AG04449 (cell line): Measurements from ENCODE around the gene PBLD.
A peak's percentile ranks its signal among the peaks of the same experiment; 100 is the strongest.
"Not testable (repeated sequence)": the region's sequence is repeated elsewhere in the genome, so short reads cannot be mapped to it uniquely, and the experiment has no call there.

ENCODE experiments used
- CTCF ChIA-PET: fragments of 350-600 bp; formaldehyde crosslinking; extraction: SDS; loops from one replicate; lab custom pipeline; 2021; ENCODE audit warnings: antibody characterized with exemption; lab: Yijun Ruan, JAX
- POLR2A ChIA-PET: fragments of 400-600, 350-600 bp; formaldehyde crosslinking; extraction: SDS; loops from one replicate; lab custom pipeline; 2020; ENCODE audit warnings: antibody characterized with exemption, inconsistent platforms; lab: Yijun Ruan, JAX
- DNase-seq: peaks from one replicate; pipeline ENCODE4 v3.0.0-alpha.2; 2010; ENCODE audit warnings: low read depth, low spot score
- H3K4me3 ChIP-seq: 2 replicates; pipeline ENCODE4 v1.5.1; 2011; ENCODE audit warnings: low read depth, mild to moderate bottlenecking, control low read depth, low read length
- CTCF ChIP-seq: IDR thresholded peaks from one replicate; pipeline ENCODE4 v1.5.1; 2011; ENCODE audit warnings: mild to moderate bottlenecking, moderate library complexity, low read length, control low read depth, inconsistent platforms; ENCODE audit not compliant: insufficient read depth; ENCODE audit errors: missing control alignments

PBLD gene

GRCh38 chr10:68296843-68297663 is 35.7 kb downstream of the PBLD start:
- peak; percentile 5 for DNase-seq
- ChIA-PET POLR2A (no interaction called here), CTCF (interaction anchor here (1.1 kb wide), 1 partner anchor 8 kb away, joined by 3 read pairs; no protein-coding TSS in a partner anchor)
- TF ChIP-seq CTCF: no peak
- no peak overlapping the region for H3K4me3 ChIP-seq

DNA sequence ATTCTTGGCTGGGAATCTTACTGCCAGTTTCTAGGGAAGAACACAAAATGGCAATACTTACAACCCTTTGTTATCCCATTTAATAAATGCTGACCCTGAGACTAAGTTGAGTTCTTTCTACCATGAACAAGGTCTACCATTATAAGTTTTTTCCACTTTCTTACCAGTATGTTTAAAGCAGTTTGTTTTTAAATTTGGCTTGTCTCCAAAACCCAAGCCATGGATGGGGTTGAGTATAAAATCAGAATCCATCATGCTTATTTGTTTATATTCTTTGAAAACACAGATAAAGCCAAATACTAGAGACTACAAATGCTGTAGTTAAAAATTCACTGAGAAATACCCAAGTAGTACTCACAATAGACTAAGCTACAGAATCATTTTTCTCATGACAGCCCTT is 42.0 kb downstream of the PBLD start:
- ChIA-PET CTCF (interaction anchor here (4.5 kb wide), 1 partner anchor 11 kb away, joined by 37 read pairs; no protein-coding TSS in a partner anchor), POLR2A (no interaction called here)
- no peak for DNase-seq
- H3K4me3 ChIP-seq: no peak overlapping the region
- TF ChIP-seq CTCF: no peak

DNA sequence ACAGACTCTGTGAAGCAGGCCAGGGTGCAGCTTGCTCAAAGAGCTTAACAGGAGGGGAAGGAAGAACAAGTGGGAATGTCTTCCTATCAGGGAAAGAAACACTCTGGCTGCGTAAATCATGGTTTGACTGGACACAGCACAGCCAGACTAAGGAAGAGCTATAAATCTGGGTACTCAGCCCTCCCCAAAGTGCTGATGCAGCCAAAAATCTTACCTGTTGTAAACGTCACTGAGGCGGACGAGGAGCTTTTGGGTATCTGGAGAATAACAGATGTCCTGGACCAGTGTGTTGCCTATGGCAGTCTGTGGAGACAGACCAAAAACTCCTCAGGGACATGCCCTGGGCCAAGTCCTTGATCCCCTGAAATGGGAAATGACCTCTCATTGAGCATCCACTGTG is 44.0 kb downstream of the PBLD start:
- no peak for TF ChIP-seq CTCF
- no peak for DNase-seq
- no peak overlapping the region for H3K4me3 ChIP-seq
- ChIA-PET CTCF (interaction anchor here (1.0 to 4.5 kb wide), 5 partner anchors 9 to 206 kb away, joined by 3 to 37 read pairs (median 3); no protein-coding TSS in a partner anchor), POLR2A (no interaction called here)

- ChIA-PET CTCF (interaction anchor here (1.4 kb wide), 2 partner anchors 17 to 129 kb away, joined by 3 to 4 read pairs; no protein-coding TSS in a partner anchor), POLR2A (no interaction called here)
- DNase-seq: no peak
- no peak for TF ChIP-seq CTCF
- no peak overlapping the region for H3K4me3 ChIP-seq
Observed at GRCh38 chr10:68284062-68285001, 48.4 kb downstream of the PBLD start.

- POLR2A ChIA-PET: no interaction called here
- no peak overlapping the region for H3K4me3 ChIP-seq
- DNase-seq: no peak
- CTCF ChIA-PET: interaction anchor here (0.8 to 1.3 kb wide), 4 partner anchors 21 to 68 kb away, joined by 3 to 6 read pairs (median 3); no protein-coding TSS in a partner anchor
- no peak for TF ChIP-seq CTCF
Observed at GRCh38 chr10:68280758-68281157, 52.0 kb downstream of the PBLD start.

GRCh38 chr10:68278906-68279753 is 53.6 kb downstream of the PBLD start:
- H3K4me3 ChIP-seq, DNase-seq, CTCF ChIA-PET, POLR2A ChIA-PET: not testable (repeated sequence)

- POLR2A ChIA-PET, DNase-seq, CTCF ChIA-PET, H3K4me3 ChIP-seq: not testable (repeated sequence)
Observed at GRCh38 chr10:68277814-68278213, 54.9 kb downstream of the PBLD start.
